ENCODE data around the gene VPS25.
"Not testable (repeated sequence)": the region's sequence is repeated elsewhere in the genome, so short reads cannot be mapped to it uniquely, and the experiment has no call there.

GRCh38 chr17:42769964-42770363, 3.3 kb upstream of the VPS25 start:
- TF ChIP-seq ZNF426 (tag by site-specific recombination; IDR thresholded peaks at IDR 0.05); ZNF670 (tag by site-specific recombination; IDR thresholded peaks at IDR 0.05; ENCODE audit: low read depth); ZNF10 (tag by site-specific recombination; IDR thresholded peaks at IDR 0.05); ZNF138 (tag by site-specific recombination; IDR thresholded peaks at IDR 0.05; ENCODE audit: borderline replicate concordance); ZNF423 (tag by site-specific recombination; IDR thresholded peaks at IDR 0.05); ZNF701 (tag by site-specific recombination; IDR thresholded peaks at IDR 0.05); ZBTB7A (tag by site-specific recombination; IDR thresholded peaks at IDR 0.05; ENCODE audit: low read depth); ZNF274 (IDR thresholded peaks at IDR 0.05; ENCODE audit: low read length); ZNF274 (tag by site-specific recombination; IDR thresholded peaks at IDR 0.05; ENCODE audit: borderline replicate concordance); ZBTB49 (tag by site-specific recombination; IDR thresholded peaks at IDR 0.05; ENCODE audit: low read depth); REST (tag by site-specific recombination; IDR thresholded peaks at IDR 0.05); ZSCAN18 (tag by site-specific recombination; IDR thresholded peaks at IDR 0.05): not testable (repeated sequence)
- TF ChIP-seq, protein P1, sequence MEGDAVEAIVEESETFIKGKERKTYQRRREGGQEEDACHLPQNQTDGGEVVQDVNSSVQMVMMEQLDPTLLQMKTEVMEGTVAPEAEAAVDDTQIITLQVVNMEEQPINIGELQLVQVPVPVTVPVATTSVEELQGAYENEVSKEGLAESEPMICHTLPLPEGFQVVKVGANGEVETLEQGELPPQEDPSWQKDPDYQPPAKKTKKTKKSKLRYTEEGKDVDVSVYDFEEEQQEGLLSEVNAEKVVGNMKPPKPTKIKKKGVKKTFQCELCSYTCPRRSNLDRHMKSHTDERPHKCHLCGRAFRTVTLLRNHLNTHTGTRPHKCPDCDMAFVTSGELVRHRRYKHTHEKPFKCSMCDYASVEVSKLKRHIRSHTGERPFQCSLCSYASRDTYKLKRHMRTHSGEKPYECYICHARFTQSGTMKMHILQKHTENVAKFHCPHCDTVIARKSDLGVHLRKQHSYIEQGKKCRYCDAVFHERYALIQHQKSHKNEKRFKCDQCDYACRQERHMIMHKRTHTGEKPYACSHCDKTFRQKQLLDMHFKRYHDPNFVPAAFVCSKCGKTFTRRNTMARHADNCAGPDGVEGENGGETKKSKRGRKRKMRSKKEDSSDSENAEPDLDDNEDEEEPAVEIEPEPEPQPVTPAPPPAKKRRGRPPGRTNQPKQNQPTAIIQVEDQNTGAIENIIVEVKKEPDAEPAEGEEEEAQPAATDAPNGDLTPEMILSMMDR (tag by site-specific recombination; IDR thresholded peaks at IDR 0.05): not testable (repeated sequence)
